Esophagus squamous epithelium (tissue), 5 donors: Measurements from ENCODE around the gene CPB1. TPM values are rescaled to one million over a fixed set of nuclear protein-coding genes. Genes with fewer than 3 reads are reported as not detected.
"Not testable (repeated sequence)": the region's sequence is repeated elsewhere in the genome, so short reads cannot be mapped to it uniquely, and the experiment has no call there.

ENCODE experiments used
- DNase-seq: peaks from one replicate; lab custom pipeline; 2025; lab: John Stamatoyannopoulos, UW
- H3K27ac ChIP-seq, 4 donors: fragments of 200-600 bp; sonication (generic); one replicate each; pipeline ENCODE4 v1.5.1; 2016 to 2019; ENCODE audit warnings: mild to moderate bottlenecking in 1 of 4
- H3K27me3 ChIP-seq, 4 donors: fragments of 200-600 bp; sonication (generic); 1 replicate in 3 of 4; 2 replicates in 1 of 4; pipeline versions ENCODE4 v1.5.1 to v1.6.0; 2017 to 2021; ENCODE audit warnings: antibody characterized with exemption in 1 of 4
- H3K36me3 ChIP-seq, 3 donors: fragments of 200-600 bp; sonication (generic); one replicate each; pipeline ENCODE4 v1.5.1; 2016 to 2019
- H3K4me1 ChIP-seq, 3 donors: fragments of 200-600 bp; sonication (generic); one replicate each; pipeline ENCODE4 v1.5.1; 2017 to 2019
- H3K4me3 ChIP-seq, 4 donors: fragments of 200-600 bp; sonication (generic); 1 replicate in 3 of 4; 2 replicates in 1 of 4; pipeline ENCODE4 v1.5.1; 2016 to 2019; ENCODE audit warnings: mild to moderate bottlenecking in 2 of 4, moderate library complexity in 1 of 4
- H3K9me3 ChIP-seq, 3 donors: fragments of 200-600 bp; sonication (generic); one replicate each; pipeline ENCODE4 v1.5.1; 2016 to 2019
- POLR2A ChIP-seq, 4 donors: fragments of 450-650 bp; IDR thresholded peaks; one replicate each; pipeline ENCODE4 v1.6.1; 2017; ENCODE audit warnings: antibody characterized with exemption in 4 of 4, mild to moderate bottlenecking in 4 of 4, moderate library complexity in 3 of 4
- WGBS, 2 donors: methylation state at CpG; one replicate each; pipeline ENCODE4 v1.1.5; 2018; 5-methylcytosine and 5-hydroxymethylcytosine counted together
- intact Hi-C: fragments of 100-400 bp; cut with DNase I; formaldehyde crosslinking; loops from one replicate; pipeline ENCODE4 v1.15.0; 2022
- total RNA-seq, 4 donors: library from RNA; depleted of rRNA; stranded (reverse); fragments of >200 nt; gene quantifications; one replicate each; pipeline ENCODE4 v1.1.0, GENCODE V29; 2016
- TF ChIP-seq, protein P1 (sequence below), 6 experiments: fragments of 450-650 bp in 4 of 6; fragments of 200-600 bp in 2 of 6; sonication (generic) in 2 of 6; IDR thresholded peaks; one replicate each; pipeline ENCODE4 v1.5.1; 2016 to 2019; ENCODE audit warnings: antibody characterized with exemption in 6 of 6, mild to moderate bottlenecking in 4 of 6, moderate library complexity in 4 of 6
- donor health status: DM: yes; HTN: yes; CAD: no.

The CPB1 gene
- total RNA-seq: not detected

DNA sequence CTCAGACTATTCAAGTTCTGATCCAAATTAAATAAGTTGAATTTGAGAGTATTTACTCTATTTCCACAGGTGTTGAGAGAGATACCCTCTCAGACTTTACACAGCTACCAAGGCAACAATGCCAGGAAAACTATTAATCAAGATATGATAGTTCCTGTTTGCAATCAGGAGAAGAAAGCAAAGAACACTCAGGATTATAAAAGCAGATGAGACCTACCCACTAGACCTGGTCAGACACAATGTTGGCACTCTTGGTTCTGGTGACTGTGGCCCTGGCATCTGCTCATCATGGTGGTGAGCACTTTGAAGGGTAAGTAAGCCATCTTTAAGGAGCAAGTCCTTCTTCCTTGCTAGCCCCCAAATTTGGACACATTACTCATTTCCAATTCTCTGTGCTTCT is at the start of gene CPB1:
TSS of gene CPB1 (plus strand) at position 227 of the 400 bp plus-strand sequence. CDS start at position 240, 13 bp downstream.
- TF ChIP-seq, protein P1, sequence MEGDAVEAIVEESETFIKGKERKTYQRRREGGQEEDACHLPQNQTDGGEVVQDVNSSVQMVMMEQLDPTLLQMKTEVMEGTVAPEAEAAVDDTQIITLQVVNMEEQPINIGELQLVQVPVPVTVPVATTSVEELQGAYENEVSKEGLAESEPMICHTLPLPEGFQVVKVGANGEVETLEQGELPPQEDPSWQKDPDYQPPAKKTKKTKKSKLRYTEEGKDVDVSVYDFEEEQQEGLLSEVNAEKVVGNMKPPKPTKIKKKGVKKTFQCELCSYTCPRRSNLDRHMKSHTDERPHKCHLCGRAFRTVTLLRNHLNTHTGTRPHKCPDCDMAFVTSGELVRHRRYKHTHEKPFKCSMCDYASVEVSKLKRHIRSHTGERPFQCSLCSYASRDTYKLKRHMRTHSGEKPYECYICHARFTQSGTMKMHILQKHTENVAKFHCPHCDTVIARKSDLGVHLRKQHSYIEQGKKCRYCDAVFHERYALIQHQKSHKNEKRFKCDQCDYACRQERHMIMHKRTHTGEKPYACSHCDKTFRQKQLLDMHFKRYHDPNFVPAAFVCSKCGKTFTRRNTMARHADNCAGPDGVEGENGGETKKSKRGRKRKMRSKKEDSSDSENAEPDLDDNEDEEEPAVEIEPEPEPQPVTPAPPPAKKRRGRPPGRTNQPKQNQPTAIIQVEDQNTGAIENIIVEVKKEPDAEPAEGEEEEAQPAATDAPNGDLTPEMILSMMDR (IDR thresholded peaks at IDR 0.05): no peak
- TF ChIP-seq POLR2A (IDR thresholded peaks at IDR 0.05): no peak
- Histone ChIP-seq H3K4me1 (no peaks in the 10 kb centered on the region), H3K9me3 (no peaks in the 10 kb centered on the region), H3K27me3 (no peaks in the 10 kb centered on the region), H3K36me3 (no peaks in the 10 kb centered on the region), H3K4me3 (no peak within 1 kb of the TSS), H3K27ac (no peak within 1 kb of the TSS)
- no peak for DNase-seq
- intact Hi-C loops: no loop called here

DNA sequence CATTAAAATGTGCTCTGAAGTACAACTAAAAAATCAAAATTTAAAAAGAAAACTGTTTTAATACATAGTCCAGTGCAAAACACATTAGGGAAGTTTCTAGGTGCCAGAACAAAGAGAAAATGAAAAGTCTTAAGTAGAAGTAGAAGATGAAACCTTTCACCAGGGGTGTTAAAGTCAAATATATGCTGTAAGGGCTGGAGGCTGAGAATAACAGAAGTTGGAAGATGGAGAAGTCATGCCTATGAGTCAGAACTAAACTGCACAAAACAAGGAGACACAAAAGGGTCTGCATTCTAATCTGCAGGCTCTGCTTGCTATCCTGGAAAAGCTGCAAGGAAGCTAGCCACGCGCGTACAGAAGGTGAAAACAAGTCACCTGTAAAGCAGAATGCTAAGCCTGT is 48.7 kb upstream of the CPB1 start:
- H3K4me1 ChIP-seq: no peaks in the 10 kb centered on the region
- H3K27ac ChIP-seq: no peak overlapping the region
- no peaks in the 10 kb centered on the region for H3K9me3 ChIP-seq
- TF ChIP-seq, protein P1 (IDR thresholded peaks at IDR 0.05): no peak
- no peak for TF ChIP-seq POLR2A (IDR thresholded peaks at IDR 0.05)
- DNase-seq: no peak
- intact Hi-C loops: no loop called here
- H3K27me3 ChIP-seq: no peaks in the 10 kb centered on the region
- H3K4me3 ChIP-seq: no peak overlapping the region
- no peaks in the 10 kb centered on the region for H3K36me3 ChIP-seq
- WGBS, 2 donors: 89 to 92% methylated on average over 3 of the region's 3 CpGs

DNA sequence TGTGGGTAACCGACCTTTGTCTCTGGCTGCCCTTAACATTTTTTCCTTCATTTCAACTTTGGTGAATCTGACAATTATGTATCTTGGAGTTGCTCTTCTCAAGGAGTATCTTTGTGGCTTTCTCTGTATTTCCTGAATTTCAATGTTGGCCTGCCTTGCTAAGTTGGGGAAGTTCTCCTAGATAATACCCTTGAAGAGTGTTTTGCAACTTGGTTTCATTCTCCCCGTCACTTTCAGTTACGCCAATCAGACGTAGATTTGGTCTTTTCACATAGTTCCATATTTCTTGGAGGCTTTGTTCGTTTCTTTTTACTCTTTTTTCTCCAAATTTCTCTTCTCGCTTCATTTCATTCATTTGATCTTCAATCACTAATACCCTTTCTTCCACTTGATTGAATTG is 42.6 kb upstream of the CPB1 start:
- 62 to 76% methylated on average over 6 of the region's 6 CpGs for WGBS, 2 donors
- H3K9me3 ChIP-seq, H3K27ac ChIP-seq, H3K36me3 ChIP-seq, H3K4me1 ChIP-seq, DNase-seq, H3K27me3 ChIP-seq, intact Hi-C loops, H3K4me3 ChIP-seq: not testable (repeated sequence)

DNA sequence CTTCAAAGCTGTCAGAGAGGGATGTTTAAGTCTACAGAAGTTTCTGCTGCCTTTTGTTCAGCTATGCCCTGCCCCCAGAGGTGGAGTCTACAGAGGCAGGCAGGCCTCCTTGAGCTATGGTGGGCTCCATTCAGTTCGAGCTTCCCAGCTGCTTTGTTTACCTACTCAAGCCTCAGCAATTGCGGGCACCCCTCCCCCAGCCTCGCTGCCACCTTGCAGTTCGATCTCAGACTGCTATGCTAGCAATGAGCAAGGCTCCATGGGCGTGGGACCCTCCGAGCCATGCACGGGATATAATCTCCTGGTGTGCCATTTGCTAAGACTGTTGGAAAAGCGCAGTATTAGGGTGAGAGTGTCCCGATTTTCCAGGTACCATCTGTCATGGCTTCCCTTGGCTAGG is 41.5 kb upstream of the CPB1 start:
- DNase-seq, H3K27ac ChIP-seq, H3K4me3 ChIP-seq, H3K27me3 ChIP-seq, H3K4me1 ChIP-seq, H3K36me3 ChIP-seq, H3K9me3 ChIP-seq, intact Hi-C loops: not testable (repeated sequence)
- WGBS, 2 donors: 77 to 83% methylated on average over 7 to 8 of the region's 9 CpGs

DNA sequence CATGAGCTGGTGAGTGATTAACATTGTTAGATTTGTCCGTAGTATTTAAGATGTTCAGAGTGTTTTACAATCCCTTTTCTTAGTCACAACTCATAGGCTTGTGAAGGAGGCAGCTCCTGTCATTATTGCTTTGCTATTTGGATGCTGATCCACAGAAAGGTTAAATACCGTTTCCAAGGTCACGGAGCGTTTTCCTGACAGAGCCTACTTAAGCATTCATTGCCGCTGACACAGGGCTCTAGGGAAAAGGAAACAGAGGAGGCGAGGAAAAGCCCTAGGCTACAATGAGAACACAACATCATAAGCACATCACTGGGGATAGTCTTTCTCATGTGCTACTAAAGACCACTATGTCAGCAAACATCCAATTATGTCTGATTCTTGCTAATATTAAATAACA is 38.5 kb upstream of the CPB1 start:
- WGBS, 2 donors: 40 to 54% methylated on average over 5 to 6 of the region's 6 CpGs
- no peak for TF ChIP-seq POLR2A (IDR thresholded peaks at IDR 0.05)
- TF ChIP-seq, protein P1 (IDR thresholded peaks at IDR 0.05): no peak
- Histone ChIP-seq H3K27me3 (no peaks in the 10 kb centered on the region), H3K4me1 (no peaks in the 10 kb centered on the region), H3K36me3 (no peaks in the 10 kb centered on the region), H3K27ac (no peak overlapping the region), H3K4me3 (no peak overlapping the region), H3K9me3 (peaks cover 0 to 3% (median 0%) of the 10 kb centered on the region in 3 donors)
- DNase-seq: no peak
- intact Hi-C loops: no loop called here

DNA sequence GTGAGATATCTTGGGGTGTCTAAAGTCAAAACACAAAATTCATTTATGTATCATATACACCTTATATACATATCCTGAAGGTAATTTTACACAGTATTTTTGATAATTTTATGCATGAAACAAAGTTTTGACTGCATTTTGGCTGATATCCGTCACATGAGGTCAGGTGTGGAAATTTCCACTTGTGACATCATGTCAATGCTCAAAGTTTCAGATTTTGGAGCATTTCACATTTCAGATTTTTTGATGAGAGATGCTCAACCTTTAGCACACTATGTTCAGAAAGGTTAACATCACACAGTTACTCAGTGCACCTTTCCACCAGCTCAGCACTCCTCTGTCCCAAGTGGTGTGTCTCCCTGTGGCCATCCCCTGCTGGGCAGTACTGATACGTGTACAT is 37.7 kb upstream of the CPB1 start:
- DNase-seq: no peak
- intact Hi-C loops: no loop called here
- Histone ChIP-seq H3K4me3 (no peak overlapping the region), H3K9me3 (peaks cover 0 to 3% (median 0%) of the 10 kb centered on the region in 3 donors), H3K4me1 (no peaks in the 10 kb centered on the region), H3K27me3 (no peaks in the 10 kb centered on the region), H3K36me3 (no peaks in the 10 kb centered on the region), H3K27ac (peak overlapping the region in 1 of 4 donors; percentile 67)
- TF ChIP-seq POLR2A (IDR thresholded peaks at IDR 0.05): no peak
- TF ChIP-seq, protein P1 (IDR thresholded peaks at IDR 0.05): no peak
- WGBS, 2 donors: 62 to 75% methylated on average over 2 of the region's 2 CpGs
